HFF-Myc (cell line): ENCODE results near the gene ERGIC3.

Experiments
- DNase-seq: peaks from one replicate; pipeline ENCODE4 v3.0.0-alpha.2; 2011; ENCODE audit warnings: low read depth; ENCODE audit errors: extremely low read depth
- H3K4me3 ChIP-seq: replicated peaks from 2 replicates; pipeline ENCODE4 v1.5.1; 2011; ENCODE audit warnings: low read depth, mild to moderate bottlenecking, control low read depth, low read length
- CTCF ChIP-seq: IDR thresholded peaks from 2 replicates; pipeline ENCODE4 v1.5.1; 2012; ENCODE audit warnings: mild to moderate bottlenecking, low read depth, low read length, control low read depth; ENCODE audit errors: missing control alignments

Gene ERGIC3

GRCh38 chr20:35600176-35600992 lies 58.5 kb downstream of the ERGIC3 start:
- no peak for TF ChIP-seq CTCF
- H3K4me3 ChIP-seq: peak overlapping the region; percentile 34
- no peak for DNase-seq

- peak; percentile 20 for DNase-seq
- peak overlapping the region; percentile 34 for H3K4me3 ChIP-seq
- TF ChIP-seq CTCF: peak; percentile 19
These were observed 59.4 kb downstream of the ERGIC3 start for GRCh38 chr20:35600993-35601973.

- no peak for DNase-seq
These were observed 60.1 kb downstream of the ERGIC3 start for GRCh38 chr20:35601990-35602389.

GRCh38 chr20:35602851-35603495 lies 61.1 kb downstream of the ERGIC3 start:
- no peak overlapping the region for H3K4me3 ChIP-seq
- no peak for DNase-seq
- no peak for TF ChIP-seq CTCF

More at GRCh38 chr20:35601990-35602389, 60.1 kb downstream of the ERGIC3 start:
- no peak for TF ChIP-seq CTCF
- H3K4me3 ChIP-seq: peak overlapping the region; percentile 34

GRCh38 chr20:35603695-35604448 lies 62.0 kb downstream of the ERGIC3 start:
- no peak overlapping the region for H3K4me3 ChIP-seq
- TF ChIP-seq CTCF: no peak
- no peak for DNase-seq

GRCh38 chr20:35604449-35604747 lies 62.5 kb downstream of the ERGIC3 start:
- no peak overlapping the region for H3K4me3 ChIP-seq
- no peak for DNase-seq
- peak; percentile 34 for TF ChIP-seq CTCF
